Gastroesophageal sphincter (tissue), 4 donors: Measurements from ENCODE around the gene RNASE2. TPM values are rescaled to one million over a fixed set of nuclear protein-coding genes. Genes with fewer than 3 reads are reported as not detected.
"Not testable (repeated sequence)": the region's sequence is repeated elsewhere in the genome, so short reads cannot be mapped to it uniquely, and the experiment has no call there.

Source experiments
- ATAC-seq: fragments of 150-250 bp; one replicate; pipeline ENCODE4 v1.9.1; 2016; ENCODE audit warnings: mild to moderate bottlenecking, moderate library complexity
- H3K27ac ChIP-seq, 4 donors: fragments of 200-600 bp; sonication (generic) in 3 of 4; 1 replicate in 3 of 4; 2 replicates in 1 of 4; pipeline ENCODE4 v1.5.1; 2016 to 2019
- H3K27me3 ChIP-seq: fragments of 200-600 bp; sonication (generic); one replicate; pipeline ENCODE4 v1.5.1; 2019
- H3K36me3 ChIP-seq, 2 donors: fragments of 200-600 bp; sonication (generic); one replicate each; pipeline ENCODE4 v1.5.1; 2019; ENCODE audit warnings: control low read depth in 1 of 2
- H3K4me1 ChIP-seq, 3 donors: fragments of 200-600 bp; sonication (generic); 1 replicate in 2 of 3; 2 replicates in 1 of 3; pipeline ENCODE4 v1.5.1; 2016 to 2019; ENCODE audit warnings: control low read depth in 2 of 3
- H3K4me3 ChIP-seq, 2 donors: fragments of 200-600 bp; sonication (generic); one replicate each; pipeline ENCODE4 v1.5.1; 2019; ENCODE audit warnings: mild to moderate bottlenecking in 1 of 2, moderate library complexity in 1 of 2
- H3K9me3 ChIP-seq, 3 donors: fragments of 200-600 bp; sonication (generic); one replicate each; pipeline ENCODE4 v1.5.1; 2017 to 2019; ENCODE audit warnings: control low read depth in 2 of 3
- CTCF ChIP-seq, 4 experiments: fragments of 200-600 bp in 2 of 4; fragments of 450-650 bp in 2 of 4; sonication (generic) in 1 of 4; IDR thresholded peaks; one replicate each; pipeline ENCODE4 v1.5.1; 2017 to 2019; ENCODE audit warnings: antibody characterized with exemption in 4 of 4, mild to moderate bottlenecking in 2 of 4, moderate library complexity in 2 of 4
- EP300 ChIP-seq: sonication (generic); formaldehyde crosslinking; IDR thresholded peaks from one replicate; pipeline ENCODE4 v1.6.1; 2017; ENCODE audit warnings: antibody characterized with exemption, mild to moderate bottlenecking
- POLR2A ChIP-seq, 2 donors: fragments of 450-650 bp; IDR thresholded peaks; one replicate each; pipeline ENCODE4 v1.6.1; 2017; ENCODE audit warnings: antibody characterized with exemption in 2 of 2, mild to moderate bottlenecking in 2 of 2, moderate library complexity in 1 of 2
- POLR2AphosphoS5 ChIP-seq: sonication (generic); formaldehyde crosslinking; IDR thresholded peaks from one replicate; pipeline ENCODE4 v1.6.1; 2017; ENCODE audit warnings: antibody characterized with exemption
- WGBS, 2 donors: methylation state at CpG; one replicate each; pipeline ENCODE4 v1.1.5; 2018; ENCODE audit warnings: low coverage in 1 of 2; 5-methylcytosine and 5-hydroxymethylcytosine counted together
- total RNA-seq, 4 donors: library from RNA; depleted of rRNA; stranded (reverse); fragments of >200 nt; gene quantifications; one replicate each; pipeline ENCODE4 v1.1.0, GENCODE V29; 2016

Gene RNASE2
- total RNA-seq, 4 donors from 2014 or later: 0.93 to 7.2 (median 1.8) TPM; not detected in 1

- Histone ChIP-seq H3K4me3 (no peak overlapping the region), H3K36me3 (no peaks in the 10 kb centered on the region), H3K27ac (no peak overlapping the region), H3K9me3 (no peaks in the 10 kb centered on the region), H3K4me1 (peaks cover 0 to 5% (median 0%) of the 10 kb centered on the region in 3 donors), H3K27me3 (peaks cover 16% of the 10 kb centered on the region)
- 100% methylated on average over 1 of the region's 1 CpG for WGBS, 2 donors
- no peak for TF ChIP-seq POLR2AphosphoS5
- no peak for TF ChIP-seq POLR2A (IDR thresholded peaks at IDR 0.05)
- TF ChIP-seq CTCF (IDR thresholded peaks at IDR 0.05): no peak
- no peak for TF ChIP-seq EP300
- ATAC-seq: no peak
Observed at GRCh38 chr14:20976291-20976690, 21.0 kb downstream of the RNASE2 start.

GRCh38 chr14:20978687-20979086, 23.4 kb downstream of the RNASE2 start:
- no peak overlapping the region for H3K27ac ChIP-seq
- no peak for TF ChIP-seq EP300
- no peak for TF ChIP-seq POLR2AphosphoS5
- no peak for TF ChIP-seq CTCF (IDR thresholded peaks at IDR 0.05)
- TF ChIP-seq POLR2A (IDR thresholded peaks at IDR 0.05): no peak
- no peak for ATAC-seq
- H3K36me3 ChIP-seq: no peaks in the 10 kb centered on the region
- WGBS, 2 donors: 30 to 80% methylated on average over 1 of the region's 1 CpG
- H3K9me3 ChIP-seq: no peaks in the 10 kb centered on the region
- H3K4me1 ChIP-seq: no peaks in the 10 kb centered on the region
- H3K4me3 ChIP-seq: no peak overlapping the region
- peaks cover 20% of the 10 kb centered on the region for H3K27me3 ChIP-seq

GRCh38 chr14:20980906-20981305, 25.6 kb downstream of the RNASE2 start:
- H3K27me3 ChIP-seq: peaks cover 20% of the 10 kb centered on the region
- 36 to 60% methylated on average over 1 of the region's 1 CpG for WGBS, 2 donors
- H3K27ac ChIP-seq: no peak overlapping the region
- H3K4me3 ChIP-seq: no peak overlapping the region
- no peak for TF ChIP-seq CTCF (IDR thresholded peaks at IDR 0.05)
- no peak for TF ChIP-seq POLR2A (IDR thresholded peaks at IDR 0.05)
- TF ChIP-seq POLR2AphosphoS5: no peak
- no peak for TF ChIP-seq EP300
- H3K4me1 ChIP-seq: no peaks in the 10 kb centered on the region
- no peaks in the 10 kb centered on the region for H3K36me3 ChIP-seq
- no peak for ATAC-seq
- no peaks in the 10 kb centered on the region for H3K9me3 ChIP-seq

GRCh38 chr14:20982646-20983369, 27.5 kb downstream of the RNASE2 start:
- H3K4me1 ChIP-seq: no peaks in the 10 kb centered on the region
- H3K9me3 ChIP-seq: no peaks in the 10 kb centered on the region
- ATAC-seq: no peak
- TF ChIP-seq POLR2AphosphoS5 (no peak), CTCF (IDR thresholded peaks at IDR 0.05) (no peak)
- no peaks in the 10 kb centered on the region for H3K36me3 ChIP-seq
- no peak overlapping the region for H3K4me3 ChIP-seq
- H3K27me3 ChIP-seq: peaks cover 20% of the 10 kb centered on the region
- no peak overlapping the region for H3K27ac ChIP-seq
- 56 to 58% methylated on average over 2 of the region's 2 CpGs for WGBS, 2 donors

GRCh38 chr14:20985650-20986049, 30.4 kb downstream of the RNASE2 start:
- not testable (repeated sequence) for H3K36me3 ChIP-seq, H3K9me3 ChIP-seq, H3K27ac ChIP-seq, H3K27me3 ChIP-seq, H3K4me3 ChIP-seq, ATAC-seq
- peaks cover 3 to 16% (median 3%) of the 10 kb centered on the region in 3 donors for H3K4me1 ChIP-seq
- WGBS, 2 donors: 71 to 100% methylated on average over 1 of the region's 4 CpGs
